Measurements from ENCODE around the gene KLHL6.

DNA sequence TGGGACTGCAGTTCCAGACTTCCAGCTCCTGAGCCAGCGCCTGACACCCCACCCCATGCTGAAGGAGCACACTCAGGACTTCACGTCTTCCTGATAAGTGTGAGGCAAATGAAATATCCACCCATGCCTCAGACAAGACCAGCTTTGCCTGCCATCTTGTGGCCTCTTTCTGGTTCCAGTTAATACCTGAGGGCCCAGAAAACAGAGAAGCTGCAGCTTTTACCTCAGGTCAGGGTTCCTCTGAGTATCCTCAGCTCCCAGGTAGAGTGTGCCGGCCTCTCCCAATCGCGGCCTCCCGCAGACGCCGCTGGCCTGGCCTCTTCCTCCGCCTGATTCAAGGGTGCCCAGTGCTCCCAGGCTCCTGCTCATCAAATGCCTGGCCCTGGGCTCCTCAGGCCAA lies 5.1 kb upstream of the KLHL6 start:
- TF ChIP-seq CTCF (IDR thresholded peaks at IDR 0.05) (peak in 1 of 5 experiments; percentile 32), POLR2A (IDR thresholded peaks at IDR 0.05) (no peak), POLR2AphosphoS5 (IDR thresholded peaks at IDR 0.05) (no peak)
